Parathyroid adenoma (tissue), 2 donors: ENCODE data around the gene COL4A3.

ENCODE experiments used
- H2AFZ ChIP-seq: fragments of 300-600 bp; sonication (generic); one replicate; pipeline ENCODE4 v1.7.0; 2017; ENCODE audit warnings: antibody characterized with exemption, mild to moderate bottlenecking
- H3K27ac ChIP-seq: fragments of 300-600 bp; sonication (generic); one replicate; pipeline ENCODE4 v1.7.0; 2017
- H3K27me3 ChIP-seq: fragments of 300-600 bp; sonication (generic); one replicate; pipeline ENCODE4 v1.7.0; 2017; ENCODE audit warnings: low read length; ENCODE audit not compliant: control insufficient read depth, insufficient read depth
- H3K36me3 ChIP-seq: fragments of 300-600 bp; sonication (generic); one replicate; pipeline ENCODE4 v1.7.0; 2017; ENCODE audit warnings: low read length; ENCODE audit not compliant: control insufficient read depth, insufficient read depth
- H3K4me1 ChIP-seq: fragments of 300-600 bp; sonication (generic); one replicate; pipeline ENCODE4 v1.7.0; 2017; ENCODE audit warnings: control low read depth
- H3K4me2 ChIP-seq: fragments of 300-600 bp; sonication (generic); one replicate; pipeline ENCODE4 v1.7.0; 2017; ENCODE audit warnings: low read length
- H3K4me3 ChIP-seq: fragments of 300-600 bp; sonication (generic); one replicate; pipeline ENCODE4 v1.7.0; 2017; ENCODE audit warnings: low read depth, low read length
- H3K79me2 ChIP-seq: fragments of 300-600 bp; sonication (generic); one replicate; pipeline ENCODE4 v1.7.0; 2017; ENCODE audit warnings: control low read depth
- H3K9ac ChIP-seq: fragments of 300-600 bp; sonication (generic); one replicate; pipeline ENCODE4 v1.7.0; 2017; ENCODE audit warnings: mild to moderate bottlenecking
- H3K9me3 ChIP-seq: fragments of 300-600 bp; sonication (generic); one replicate; pipeline ENCODE4 v1.7.0; 2017; ENCODE audit warnings: low read length; ENCODE audit not compliant: control insufficient read depth
- CTCF ChIP-seq: fragments of 300-600 bp; sonication (generic); IDR thresholded peaks from one replicate; pipeline ENCODE4 v1.7.0; 2017; ENCODE audit warnings: antibody characterized with exemption, mild to moderate bottlenecking
- donor health status: primary hyperparathyroidism.

Gene COL4A3

DNA sequence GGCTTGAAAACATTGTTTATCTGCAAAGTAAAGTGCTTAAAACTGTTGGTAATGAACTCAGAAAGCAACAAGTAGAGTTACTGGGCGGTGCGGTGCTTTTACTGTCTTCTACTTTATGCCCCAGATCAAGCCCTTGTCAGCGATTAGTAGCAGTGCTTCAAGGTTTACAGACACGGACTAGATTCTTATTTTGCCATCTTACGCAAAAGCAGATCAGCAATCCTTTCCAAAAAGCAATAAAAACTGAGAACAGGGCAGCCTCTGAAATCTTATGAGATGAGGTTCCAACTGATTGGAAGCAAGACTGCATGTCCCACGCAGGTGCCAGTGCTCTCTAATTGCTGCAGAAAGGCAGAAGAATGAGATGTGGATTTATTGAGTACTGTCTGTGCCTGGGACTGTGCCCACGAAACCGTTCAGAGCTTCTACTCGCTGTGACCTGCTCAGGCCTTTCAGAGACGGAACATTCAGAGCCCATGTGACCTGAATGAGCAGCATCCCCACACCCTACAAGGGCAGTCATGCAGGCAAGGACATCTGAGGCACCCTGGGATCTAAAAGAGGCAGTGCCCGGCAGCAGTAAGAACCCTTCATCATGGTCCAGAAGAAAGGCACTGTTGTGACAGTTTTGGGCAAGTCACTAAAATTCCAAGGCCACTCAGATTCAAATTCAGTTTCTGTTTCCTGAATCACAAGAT, 15.7 kb downstream of the COL4A3 start:
- Histone ChIP-seq H3K36me3 (no peaks in the 10 kb centered on the region), H2AFZ (no peak overlapping the region), H3K27ac (no peak overlapping the region), H3K4me1 (no peaks in the 10 kb centered on the region), H3K4me3 (no peak overlapping the region), H3K79me2 (no peaks in the 10 kb centered on the region), H3K9me3 (no peaks in the 10 kb centered on the region), H3K4me2 (no peak overlapping the region), H3K27me3 (no peaks in the 10 kb centered on the region), H3K9ac (no peak overlapping the region)
- TF ChIP-seq CTCF = no peak

GRCh38 chr2:227180770-227181169, 16.3 kb downstream of the COL4A3 start:
- no peak overlapping the region for H2AFZ ChIP-seq
- no peak overlapping the region for H3K9ac ChIP-seq
- no peaks in the 10 kb centered on the region for H3K36me3 ChIP-seq
- no peaks in the 10 kb centered on the region for H3K9me3 ChIP-seq
- H3K4me1 ChIP-seq = no peaks in the 10 kb centered on the region
- TF ChIP-seq CTCF = no peak
- H3K27me3 ChIP-seq = no peaks in the 10 kb centered on the region
- H3K27ac ChIP-seq = no peak overlapping the region
- H3K79me2 ChIP-seq = no peaks in the 10 kb centered on the region
- H3K4me3 ChIP-seq = no peak overlapping the region
- H3K4me2 ChIP-seq = no peak overlapping the region

DNA sequence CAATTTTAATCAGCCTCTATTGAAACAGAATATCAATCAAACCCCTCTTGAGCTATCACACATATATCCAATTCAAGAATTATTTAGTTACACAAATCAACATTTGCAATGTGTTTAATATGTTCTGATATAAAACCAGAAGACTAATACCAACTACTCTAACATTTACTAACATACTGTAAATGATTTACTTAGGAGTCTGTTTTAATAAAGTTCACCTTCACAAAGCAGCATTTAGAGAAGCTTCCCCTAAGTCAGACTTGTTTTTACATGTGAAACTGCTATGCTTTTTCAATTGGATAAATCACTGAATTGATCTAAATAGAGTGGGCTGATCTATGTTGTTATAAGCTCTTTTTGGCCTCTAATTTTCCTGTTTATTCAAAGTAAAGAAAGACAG, 18.3 kb downstream of the COL4A3 start:
- H3K36me3 ChIP-seq = no peaks in the 10 kb centered on the region
- H3K4me2 ChIP-seq = no peak overlapping the region
- H3K4me3 ChIP-seq = no peak overlapping the region
- no peaks in the 10 kb centered on the region for H3K9me3 ChIP-seq
- no peak overlapping the region for H2AFZ ChIP-seq
- no peak for TF ChIP-seq CTCF
- H3K27ac ChIP-seq = no peak overlapping the region
- no peaks in the 10 kb centered on the region for H3K4me1 ChIP-seq
- H3K79me2 ChIP-seq = no peaks in the 10 kb centered on the region
- no peaks in the 10 kb centered on the region for H3K27me3 ChIP-seq
- H3K9ac ChIP-seq = no peak overlapping the region

DNA sequence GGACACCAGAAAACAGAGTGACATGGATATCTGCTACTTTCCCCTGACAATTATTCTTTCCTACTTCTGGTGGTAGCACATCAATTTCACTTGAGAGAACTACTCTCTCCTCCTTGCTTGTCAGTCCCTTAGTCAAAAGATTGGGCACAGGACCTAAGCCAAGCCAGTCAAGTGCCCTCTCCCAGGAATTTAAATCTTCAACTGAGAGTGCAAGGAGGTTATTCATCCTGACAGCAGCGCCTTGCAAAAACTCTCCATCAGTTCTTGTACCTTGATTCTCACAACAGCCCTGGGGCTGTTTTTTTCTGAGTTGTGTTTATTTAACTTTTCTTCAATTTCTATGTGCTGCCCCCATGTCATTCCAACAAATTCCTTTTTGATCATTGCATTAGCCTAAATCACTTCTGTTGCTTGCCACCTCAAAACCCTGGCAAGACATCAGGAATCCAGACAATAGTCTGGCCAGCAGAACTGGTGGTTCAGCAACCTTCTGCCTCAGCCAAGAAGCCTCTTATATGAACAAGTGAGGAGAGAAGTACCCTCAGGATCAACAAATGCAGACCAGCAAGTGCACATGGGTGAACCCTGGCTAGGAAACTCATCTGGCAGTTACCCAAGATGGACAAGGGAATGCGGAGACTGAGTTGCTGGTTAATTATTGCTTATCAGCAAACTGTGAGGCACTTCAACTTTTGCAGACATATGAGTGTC, 19.4 kb downstream of the COL4A3 start:
- H3K4me3 ChIP-seq = no peak overlapping the region
- H3K27me3 ChIP-seq = no peaks in the 10 kb centered on the region
- no peak for TF ChIP-seq CTCF
- H2AFZ ChIP-seq = no peak overlapping the region
- no peaks in the 10 kb centered on the region for H3K79me2 ChIP-seq
- H3K9ac ChIP-seq = no peak overlapping the region
- H3K27ac ChIP-seq = no peak overlapping the region
- H3K4me1 ChIP-seq = no peaks in the 10 kb centered on the region
- H3K9me3 ChIP-seq = no peaks in the 10 kb centered on the region
- H3K36me3 ChIP-seq = no peaks in the 10 kb centered on the region
- H3K4me2 ChIP-seq = no peak overlapping the region
